ENCODE measurements around the gene PAQR8.

PAQR8 gene

GRCh38 chr6:52337633-52338290 is 24.2 kb upstream of the PAQR8 start:
- Histone ChIP-seq H3K4me3 (replicated peaks; ENCODE audit: low read depth, low read length) (no peak overlapping the region), H3K27me3 (replicated peaks; ENCODE audit: control insufficient read depth, insufficient read depth, low read length) (no peaks in the 10 kb centered on the region), H3K36me3 (ENCODE audit: control insufficient read depth, insufficient read depth, low read length) (no peaks in the 10 kb centered on the region)
- no peak for TF ChIP-seq CTCF (IDR thresholded peaks at IDR 0.05; ENCODE audit: insufficient read depth, low read length, poor library complexity, severe bottlenecking)
- no peak for DNase-seq (ENCODE audit: extremely low read depth, insufficient read length)

GRCh38 chr6:52340603-52340880 is 21.4 kb upstream of the PAQR8 start:
- Histone ChIP-seq H3K36me3 (ENCODE audit: control insufficient read depth, insufficient read depth, low read length) (no peaks in the 10 kb centered on the region), H3K27me3 (replicated peaks; ENCODE audit: control insufficient read depth, insufficient read depth, low read length) (no peaks in the 10 kb centered on the region), H3K4me3 (replicated peaks; ENCODE audit: low read depth, low read length) (no peak overlapping the region)
- no peak for TF ChIP-seq CTCF (IDR thresholded peaks at IDR 0.05; ENCODE audit: insufficient read depth, low read length, poor library complexity, severe bottlenecking)
- DNase-seq (ENCODE audit: extremely low read depth, insufficient read length): no peak

GRCh38 chr6:52341561-52342260 is 20.2 kb upstream of the PAQR8 start:
- Histone ChIP-seq H3K36me3 (ENCODE audit: control insufficient read depth, insufficient read depth, low read length) (no peaks in the 10 kb centered on the region), H3K4me3 (replicated peaks; ENCODE audit: low read depth, low read length) (no peak overlapping the region), H3K27me3 (replicated peaks; ENCODE audit: control insufficient read depth, insufficient read depth, low read length) (no peaks in the 10 kb centered on the region)
- no peak for TF ChIP-seq CTCF (IDR thresholded peaks at IDR 0.05; ENCODE audit: insufficient read depth, low read length, poor library complexity, severe bottlenecking)
- no peak for DNase-seq (ENCODE audit: extremely low read depth, insufficient read length)

GRCh38 chr6:52345311-52345710 is 16.6 kb upstream of the PAQR8 start:
- Histone ChIP-seq H3K4me3 (replicated peaks; ENCODE audit: low read depth, low read length) (no peak overlapping the region), H3K27me3 (replicated peaks; ENCODE audit: control insufficient read depth, insufficient read depth, low read length) (no peaks in the 10 kb centered on the region), H3K36me3 (ENCODE audit: control insufficient read depth, insufficient read depth, low read length) (no peaks in the 10 kb centered on the region)
- no peak for TF ChIP-seq CTCF (IDR thresholded peaks at IDR 0.05; ENCODE audit: insufficient read depth, low read length, poor library complexity, severe bottlenecking)
- no peak for DNase-seq (ENCODE audit: extremely low read depth, insufficient read length)

- DNase-seq (ENCODE audit: extremely low read depth, insufficient read length): no peak
- no peaks in the 10 kb centered on the region for H3K36me3 ChIP-seq (ENCODE audit: control insufficient read depth, insufficient read depth, low read length)
- no peaks in the 10 kb centered on the region for H3K27me3 ChIP-seq (replicated peaks; ENCODE audit: control insufficient read depth, insufficient read depth, low read length)
- no peak for TF ChIP-seq CTCF (IDR thresholded peaks at IDR 0.05; ENCODE audit: insufficient read depth, low read length, poor library complexity, severe bottlenecking)
- no peak overlapping the region for H3K4me3 ChIP-seq (replicated peaks; ENCODE audit: low read depth, low read length)
Measured at GRCh38 chr6:52346503-52346902, 15.4 kb upstream of the PAQR8 start.

All from GM06990 (cell line).